ENCODE results near the gene EEF1AKMT4.
"Not testable (repeated sequence)": the region's sequence is repeated elsewhere in the genome, so short reads cannot be mapped to it uniquely, and the experiment has no call there.

EEF1AKMT4 gene

DNA sequence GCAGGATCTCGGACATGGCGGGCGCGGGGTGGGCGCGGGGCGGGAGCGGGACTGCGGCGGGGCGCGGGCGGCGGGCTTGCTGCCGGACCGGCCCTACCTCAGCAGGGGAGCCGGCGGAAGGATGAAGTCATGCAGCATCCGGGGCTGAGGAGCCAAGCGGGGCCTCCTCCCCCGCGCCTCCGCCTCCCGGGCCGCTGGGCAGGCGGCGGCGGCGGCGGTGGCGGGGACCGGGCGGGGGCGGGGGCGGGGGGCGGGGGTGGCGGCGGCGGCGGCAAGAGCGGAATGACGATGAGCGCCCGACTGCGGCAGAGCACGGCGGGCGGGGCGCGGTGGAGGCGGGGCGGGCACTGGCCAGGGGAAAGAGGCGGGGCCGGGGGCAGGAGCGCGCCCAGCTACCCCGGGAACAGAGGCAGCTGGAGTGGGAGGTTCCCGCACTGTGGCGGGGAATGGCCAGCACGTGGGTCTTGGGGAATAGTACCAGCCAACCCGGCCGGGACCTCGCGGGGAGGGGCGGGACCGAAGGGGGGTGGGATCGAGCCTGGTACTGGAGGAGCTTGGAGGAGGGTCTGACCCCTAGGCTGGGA is 11.9 kb downstream of the EEF1AKMT4 start, which contains the start of gene CAMK2N2:
TSS of gene CAMK2N2 (minus strand) at position 284 of the 584 bp plus-strand sequence. CDS start at position 16, 268 bp downstream.
- POLR2A ChIA-PET: interaction anchor here (0.8 kb wide), 1 partner anchor 25 kb away, joined by 3 read pairs; no protein-coding TSS in a partner anchor
- CTCF ChIA-PET: interaction anchor here (0.9 to 3.7 kb wide), 3 partner anchors 11 to 34 kb away, joined by 3 to 48 read pairs (median 3); partner anchors contain the start of gene EEF1AKMT4
- DNase-seq (ENCODE audit: low read depth, low spot score): no peak
- H3K4me3 ChIP-seq (ENCODE audit: low read depth, low read length): peak within 1 kb of the TSS; percentile 57
- TF ChIP-seq, protein P1, sequence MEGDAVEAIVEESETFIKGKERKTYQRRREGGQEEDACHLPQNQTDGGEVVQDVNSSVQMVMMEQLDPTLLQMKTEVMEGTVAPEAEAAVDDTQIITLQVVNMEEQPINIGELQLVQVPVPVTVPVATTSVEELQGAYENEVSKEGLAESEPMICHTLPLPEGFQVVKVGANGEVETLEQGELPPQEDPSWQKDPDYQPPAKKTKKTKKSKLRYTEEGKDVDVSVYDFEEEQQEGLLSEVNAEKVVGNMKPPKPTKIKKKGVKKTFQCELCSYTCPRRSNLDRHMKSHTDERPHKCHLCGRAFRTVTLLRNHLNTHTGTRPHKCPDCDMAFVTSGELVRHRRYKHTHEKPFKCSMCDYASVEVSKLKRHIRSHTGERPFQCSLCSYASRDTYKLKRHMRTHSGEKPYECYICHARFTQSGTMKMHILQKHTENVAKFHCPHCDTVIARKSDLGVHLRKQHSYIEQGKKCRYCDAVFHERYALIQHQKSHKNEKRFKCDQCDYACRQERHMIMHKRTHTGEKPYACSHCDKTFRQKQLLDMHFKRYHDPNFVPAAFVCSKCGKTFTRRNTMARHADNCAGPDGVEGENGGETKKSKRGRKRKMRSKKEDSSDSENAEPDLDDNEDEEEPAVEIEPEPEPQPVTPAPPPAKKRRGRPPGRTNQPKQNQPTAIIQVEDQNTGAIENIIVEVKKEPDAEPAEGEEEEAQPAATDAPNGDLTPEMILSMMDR (IDR thresholded peaks at IDR 0.05; ENCODE audit: insufficient read depth, low read length, missing control alignments): no peak

DNA sequence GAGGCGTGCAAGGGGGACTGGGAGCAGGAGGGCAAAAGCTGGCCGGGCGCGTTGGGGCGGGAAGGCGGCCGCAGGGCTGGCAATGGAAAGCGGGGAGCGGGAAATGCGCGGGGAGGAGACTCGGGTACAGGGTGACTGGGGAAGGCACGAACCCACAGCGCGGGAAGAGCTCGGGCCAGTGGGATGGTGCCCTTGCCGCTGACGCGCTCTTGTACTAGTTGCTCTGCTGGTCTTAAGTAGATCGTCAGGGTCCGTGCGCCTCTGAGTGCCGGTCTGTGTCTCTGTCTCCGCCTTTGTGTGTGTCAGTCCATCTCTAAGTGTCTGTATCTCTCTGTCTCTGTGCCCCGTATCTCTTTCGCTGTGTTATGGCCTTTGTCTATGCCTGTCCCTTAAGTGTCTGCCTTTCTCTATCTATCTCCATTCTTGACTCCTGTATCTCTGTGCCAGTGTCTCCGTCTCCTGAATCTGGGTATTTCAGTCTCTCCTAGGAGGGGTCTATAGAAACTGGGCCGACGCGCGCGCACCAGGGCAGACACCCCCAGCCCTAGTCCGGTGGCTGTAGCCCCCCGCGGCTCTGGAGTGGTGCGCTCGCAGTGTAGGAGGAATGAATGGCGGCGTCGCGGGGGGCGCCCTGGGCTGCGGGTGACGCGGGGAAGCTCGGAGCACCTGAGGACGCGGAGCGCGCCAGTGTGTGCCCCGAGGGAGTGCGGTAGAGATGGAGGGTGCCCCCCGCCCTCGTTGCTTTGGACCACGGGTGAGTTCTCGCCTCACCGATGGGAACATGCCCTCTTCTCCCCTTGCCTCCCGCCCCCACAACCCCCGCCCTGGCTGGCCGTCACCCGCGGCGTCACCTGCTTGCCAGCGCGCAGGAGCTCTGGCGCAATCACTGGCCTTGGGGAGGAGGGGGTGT is 12.6 kb downstream of the EEF1AKMT4 start:
- H3K4me3 ChIP-seq (ENCODE audit: low read depth, low read length): peak overlapping the region; percentile 57
- ChIA-PET CTCF (interaction anchor here (0.7 to 1.8 kb wide), 6 partner anchors 9 to 34 kb away, joined by 3 to 12 read pairs (median 4); partner anchors contain the start of gene EEF1AKMT4), POLR2A (no interaction called here)
- TF ChIP-seq, protein P1 (IDR thresholded peaks at IDR 0.05; ENCODE audit: insufficient read depth, low read length, missing control alignments): no peak
- no peak for DNase-seq (ENCODE audit: low read depth, low spot score)

DNA sequence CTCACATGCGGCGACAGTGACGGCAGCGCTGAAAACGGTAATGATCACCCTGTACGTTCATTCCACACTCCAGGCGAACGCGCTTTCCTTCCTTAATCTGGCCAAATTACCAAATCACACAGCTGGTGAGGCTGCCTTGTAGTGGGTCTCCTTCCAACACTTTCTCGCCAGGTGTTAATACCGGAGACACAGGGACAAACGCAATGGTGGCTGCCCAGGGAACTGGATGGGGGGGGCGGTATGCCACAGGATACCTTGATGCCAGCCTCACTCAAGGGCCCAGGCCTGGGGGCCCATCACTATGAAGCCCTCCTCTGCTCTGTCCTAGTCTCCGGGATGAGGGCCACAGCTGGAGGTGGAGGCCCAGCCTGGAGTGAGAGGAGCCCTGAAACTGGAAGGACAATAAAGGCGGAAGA is 13.3 kb downstream of the EEF1AKMT4 start:
- DNase-seq (ENCODE audit: low read depth, low spot score): no peak
- ChIA-PET POLR2A (no interaction called here), CTCF (interaction anchor here (0.7 to 1.8 kb wide), 5 partner anchors 10 to 35 kb away, joined by 3 to 12 read pairs (median 4); partner anchors contain the start of gene EEF1AKMT4)
- peak overlapping the region; percentile 12; the same call in 1 of the 2 replicates for H3K4me3 ChIP-seq (ENCODE audit: low read depth, low read length)
- TF ChIP-seq, protein P1 (IDR thresholded peaks at IDR 0.05; ENCODE audit: insufficient read depth, low read length, missing control alignments): no peak

DNA sequence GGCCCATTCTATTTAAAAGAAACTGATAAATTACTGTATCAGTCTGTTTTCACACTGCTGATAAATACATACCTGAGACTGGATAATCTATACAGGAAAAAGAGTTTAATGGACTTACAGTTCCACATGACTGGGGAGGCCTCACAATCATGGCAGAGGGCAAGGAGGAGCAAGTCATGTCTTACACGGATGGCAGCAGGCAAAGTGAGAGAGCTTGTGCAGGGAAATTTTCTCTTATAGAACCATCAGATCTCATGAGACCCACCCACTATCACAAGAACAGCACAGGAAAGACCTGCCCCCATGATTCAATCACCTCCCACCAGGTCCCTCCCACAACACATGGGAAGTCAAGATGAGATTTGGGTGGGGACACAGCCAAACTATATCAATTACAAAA is 17.8 kb downstream of the EEF1AKMT4 start:
- DNase-seq (ENCODE audit: low read depth, low spot score); POLR2A ChIA-PET; CTCF ChIA-PET; H3K4me3 ChIP-seq (ENCODE audit: low read depth, low read length): not testable (repeated sequence)

DNA sequence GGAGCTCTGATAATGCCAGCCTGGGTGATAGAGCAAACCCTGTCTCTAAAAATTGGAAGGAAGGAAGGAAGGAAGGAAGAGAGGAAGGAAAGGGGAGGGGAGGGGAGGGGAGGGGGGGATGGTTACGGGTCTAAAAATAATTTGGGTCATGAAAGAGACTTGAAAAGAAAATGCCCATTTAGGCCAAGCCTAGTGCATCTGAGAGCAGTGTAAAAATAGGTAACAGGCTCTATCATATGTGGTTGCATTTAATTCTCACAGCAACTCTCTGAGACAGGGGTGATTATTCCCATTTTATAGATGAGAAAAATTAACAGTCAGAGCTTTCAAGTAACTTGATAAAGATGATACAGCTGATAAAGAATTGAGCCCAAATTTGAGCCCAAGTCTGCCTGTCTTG is 22.8 kb downstream of the EEF1AKMT4 start:
- CTCF ChIA-PET: interaction anchor here (1.0 to 1.8 kb wide), 4 partner anchors 17 to 45 kb away, joined by 3 to 9 read pairs (median 4); partner anchors contain the start of gene EEF1AKMT4
- no peak overlapping the region for H3K4me3 ChIP-seq (ENCODE audit: low read depth, low read length)
- POLR2A ChIA-PET: no interaction called here
- DNase-seq (ENCODE audit: low read depth, low spot score): no peak
- TF ChIP-seq, protein P1 (IDR thresholded peaks at IDR 0.05; ENCODE audit: insufficient read depth, low read length, missing control alignments): no peak

DNA sequence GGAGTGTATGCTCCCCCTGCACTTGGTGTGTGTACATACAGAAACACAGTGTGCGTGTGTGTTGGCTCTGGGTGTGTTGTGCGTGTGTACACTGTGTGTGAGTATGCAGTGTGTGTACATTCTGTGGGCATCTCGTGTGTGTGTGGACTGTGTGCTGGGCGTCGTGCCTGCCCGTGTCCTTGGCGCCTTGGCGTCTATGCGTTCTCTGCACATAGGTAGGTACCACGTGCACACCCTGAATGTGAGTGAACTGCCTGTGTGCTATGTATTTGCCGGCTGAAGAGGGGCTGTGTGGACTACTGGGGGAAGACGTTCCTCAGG is 25.9 kb downstream of the EEF1AKMT4 start:
- no peak overlapping the region for H3K4me3 ChIP-seq (ENCODE audit: low read depth, low read length)
- DNase-seq (ENCODE audit: low read depth, low spot score): no peak
- TF ChIP-seq, protein P1 (IDR thresholded peaks at IDR 0.05; ENCODE audit: insufficient read depth, low read length, missing control alignments): no peak
- CTCF ChIA-PET: no interaction called here
- POLR2A ChIA-PET: no interaction called here
